Upper lobe of right lung (tissue), 1 donor: ENCODE measurements around the gene KCNAB2. TPM values are rescaled to one million over a fixed set of nuclear protein-coding genes. Genes with fewer than 3 reads are reported as not detected.

ENCODE experiments used
- ATAC-seq: fragments of 200-7000 bp; cut with Tn5 transposase; one replicate; pipeline ENCODE4 v1.9.1; 2020; ENCODE audit warnings: mild to moderate bottlenecking, moderate library complexity
- DNase-seq: peaks from one replicate; pipeline ENCODE4 v3.0.0-alpha.2; 2020
- H3K27ac ChIP-seq: fragments of 200-600 bp; one replicate; pipeline ENCODE4 v1.8.0; 2022
- H3K27me3 ChIP-seq: fragments of 200-600 bp; one replicate; pipeline ENCODE4 v1.8.0; 2022; ENCODE audit warnings: mild to moderate bottlenecking
- H3K36me3 ChIP-seq: fragments of 200-600 bp; one replicate; pipeline ENCODE4 v1.8.0; 2022
- H3K4me1 ChIP-seq: fragments of 200-600 bp; one replicate; pipeline ENCODE4 v1.8.0; 2022
- H3K4me3 ChIP-seq: fragments of 200-600 bp; one replicate; pipeline ENCODE4 v1.8.0; 2022; ENCODE audit warnings: mild to moderate bottlenecking
- H3K9me3 ChIP-seq: fragments of 200-600 bp; one replicate; pipeline ENCODE4 v1.8.0; 2022
- intact Hi-C: fragments of 100-400 bp; cut with DNase I; formaldehyde crosslinking; loops from one replicate; pipeline ENCODE4 v1.11.0; 2022
- total RNA-seq: library from RNA; stranded (reverse); fragmentation: NEBNext Ultra II Directional; extraction: Animal tissue kit (Norgen Biotek cat#: 25700); gene quantifications from one replicate; pipeline ENCODE4 v1.2.1, GENCODE V29; 2021
- TF ChIP-seq, protein P1 (sequence below): fragments of 200-600 bp; IDR thresholded peaks from one replicate; pipeline ENCODE4 v1.8.0; 2022; ENCODE audit warnings: antibody characterized with exemption
- donor health status: DM: no; HTN: yes; CAD: no; lungs with severe emphysema.

KCNAB2 gene
- total RNA-seq, 1 donor from 2014 or later: 60.4 TPM

- Histone ChIP-seq H3K4me1 (no peaks in the 10 kb centered on the region), H3K36me3 (no peaks in the 10 kb centered on the region), H3K9me3 (no peaks in the 10 kb centered on the region), H3K27me3 (peaks cover 37% of the 10 kb centered on the region), H3K27ac (no peak overlapping the region), H3K4me3 (no peak overlapping the region)
- intact Hi-C loops: no loop called here
- DNase-seq (no peak), ATAC-seq (no peak)
- TF ChIP-seq, protein P1, sequence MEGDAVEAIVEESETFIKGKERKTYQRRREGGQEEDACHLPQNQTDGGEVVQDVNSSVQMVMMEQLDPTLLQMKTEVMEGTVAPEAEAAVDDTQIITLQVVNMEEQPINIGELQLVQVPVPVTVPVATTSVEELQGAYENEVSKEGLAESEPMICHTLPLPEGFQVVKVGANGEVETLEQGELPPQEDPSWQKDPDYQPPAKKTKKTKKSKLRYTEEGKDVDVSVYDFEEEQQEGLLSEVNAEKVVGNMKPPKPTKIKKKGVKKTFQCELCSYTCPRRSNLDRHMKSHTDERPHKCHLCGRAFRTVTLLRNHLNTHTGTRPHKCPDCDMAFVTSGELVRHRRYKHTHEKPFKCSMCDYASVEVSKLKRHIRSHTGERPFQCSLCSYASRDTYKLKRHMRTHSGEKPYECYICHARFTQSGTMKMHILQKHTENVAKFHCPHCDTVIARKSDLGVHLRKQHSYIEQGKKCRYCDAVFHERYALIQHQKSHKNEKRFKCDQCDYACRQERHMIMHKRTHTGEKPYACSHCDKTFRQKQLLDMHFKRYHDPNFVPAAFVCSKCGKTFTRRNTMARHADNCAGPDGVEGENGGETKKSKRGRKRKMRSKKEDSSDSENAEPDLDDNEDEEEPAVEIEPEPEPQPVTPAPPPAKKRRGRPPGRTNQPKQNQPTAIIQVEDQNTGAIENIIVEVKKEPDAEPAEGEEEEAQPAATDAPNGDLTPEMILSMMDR: no peak
These were observed 100.2 kb downstream of the KCNAB2 start for GRCh38 chr1:6145864-6146410.

- ATAC-seq: peak; percentile 84
- intact Hi-C loops: no loop called here
- peaks cover 37% of the 10 kb centered on the region for H3K27me3 ChIP-seq
- no peak overlapping the region for H3K4me3 ChIP-seq
- TF ChIP-seq, protein P1: no peak
- peak; percentile 79 for DNase-seq
- no peak overlapping the region for H3K27ac ChIP-seq
- H3K4me1 ChIP-seq: no peaks in the 10 kb centered on the region
- H3K36me3 ChIP-seq: no peaks in the 10 kb centered on the region
- H3K9me3 ChIP-seq: no peaks in the 10 kb centered on the region
These were observed 103.0 kb downstream of the KCNAB2 start for GRCh38 chr1:6148497-6149241.

GRCh38 chr1:6149597-6149996 is 103.9 kb downstream of the KCNAB2 start:
- no peak overlapping the region for H3K4me3 ChIP-seq
- TF ChIP-seq, protein P1: no peak
- DNase-seq (no peak), ATAC-seq (no peak)
- no peaks in the 10 kb centered on the region for H3K4me1 ChIP-seq
- H3K27me3 ChIP-seq: peaks cover 37% of the 10 kb centered on the region
- no peak overlapping the region for H3K27ac ChIP-seq
- intact Hi-C loops: no loop called here
- H3K9me3 ChIP-seq: no peaks in the 10 kb centered on the region
- no peaks in the 10 kb centered on the region for H3K36me3 ChIP-seq

DNA sequence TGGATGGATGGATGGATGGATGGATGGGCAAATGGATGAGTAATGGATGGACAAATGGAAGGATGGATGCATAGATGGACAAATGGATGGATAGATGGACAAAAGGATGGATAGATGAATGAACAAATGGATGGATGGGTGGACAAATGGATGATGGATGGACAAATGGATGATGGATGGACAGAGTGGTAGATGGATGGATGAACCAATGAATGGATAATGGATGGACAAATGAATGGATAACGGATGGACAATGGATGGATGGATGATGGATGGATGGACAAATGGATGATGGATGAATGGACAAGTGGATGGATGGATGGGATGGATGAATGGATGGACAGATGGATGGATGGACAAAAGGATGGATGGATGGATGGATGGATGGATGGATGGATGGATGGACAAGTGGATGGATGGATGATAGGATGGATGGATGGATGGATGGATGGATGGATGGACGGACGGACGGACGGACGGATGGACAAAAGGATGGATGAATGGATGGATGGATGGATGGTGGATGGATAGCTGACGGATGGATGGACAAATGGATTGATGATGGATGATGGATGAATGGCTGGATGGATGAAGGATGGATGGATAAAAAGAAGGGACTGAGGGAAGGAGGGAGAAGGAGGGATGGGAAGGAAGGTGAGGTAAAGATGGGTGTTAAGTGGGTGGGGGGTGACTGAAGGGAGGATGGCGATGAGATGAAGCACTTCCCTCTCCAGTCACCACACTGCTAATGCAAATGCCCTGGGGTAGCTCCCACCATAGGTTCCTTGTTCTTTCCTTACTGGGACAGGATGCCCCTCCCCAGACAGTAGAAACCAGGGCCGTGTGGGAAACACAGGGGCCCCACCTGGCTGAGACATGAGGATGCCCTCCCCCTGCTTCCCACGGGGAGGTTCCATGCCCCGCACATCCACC is 104.6 kb downstream of the KCNAB2 start:
- H3K27me3 ChIP-seq: peaks cover 37% of the 10 kb centered on the region
- intact Hi-C loops: no loop called here
- no peaks in the 10 kb centered on the region for H3K36me3 ChIP-seq
- H3K9me3 ChIP-seq: no peaks in the 10 kb centered on the region
- TF ChIP-seq, protein P1: no peak
- DNase-seq (no peak), ATAC-seq (no peak)
- H3K4me1 ChIP-seq: no peaks in the 10 kb centered on the region
- no peak overlapping the region for H3K27ac ChIP-seq
- H3K4me3 ChIP-seq: no peak overlapping the region

Other genes with a start within 250 kb of the KCNAB2 start
- 14.6 TPM for gene NPHP4, start 53.5 kb upstream of the KCNAB2 start, total RNA-seq
- gene CHD5, start 134.4 kb downstream of the KCNAB2 start, total RNA-seq: 0.23 TPM
- 308 TPM for gene RPL22, start 153.7 kb downstream of the KCNAB2 start, total RNA-seq
- gene RNF207, start 160.2 kb downstream of the KCNAB2 start, total RNA-seq: 12.7 TPM
- 56.9 TPM for gene ICMT, start 190.1 kb downstream of the KCNAB2 start, total RNA-seq
- gene HES3, start 198.3 kb downstream of the KCNAB2 start, total RNA-seq: not detected
- 16.9 TPM for gene GPR153, start 215.2 kb downstream of the KCNAB2 start, total RNA-seq